Measurements from ENCODE around the gene MYO9B. TPM values are rescaled to one million over a fixed set of nuclear protein-coding genes. Genes with fewer than 3 reads are reported as not detected.

MYO9B gene
- total RNA-seq, 1 experiment from 2014 or later: 85.4 TPM

DNA sequence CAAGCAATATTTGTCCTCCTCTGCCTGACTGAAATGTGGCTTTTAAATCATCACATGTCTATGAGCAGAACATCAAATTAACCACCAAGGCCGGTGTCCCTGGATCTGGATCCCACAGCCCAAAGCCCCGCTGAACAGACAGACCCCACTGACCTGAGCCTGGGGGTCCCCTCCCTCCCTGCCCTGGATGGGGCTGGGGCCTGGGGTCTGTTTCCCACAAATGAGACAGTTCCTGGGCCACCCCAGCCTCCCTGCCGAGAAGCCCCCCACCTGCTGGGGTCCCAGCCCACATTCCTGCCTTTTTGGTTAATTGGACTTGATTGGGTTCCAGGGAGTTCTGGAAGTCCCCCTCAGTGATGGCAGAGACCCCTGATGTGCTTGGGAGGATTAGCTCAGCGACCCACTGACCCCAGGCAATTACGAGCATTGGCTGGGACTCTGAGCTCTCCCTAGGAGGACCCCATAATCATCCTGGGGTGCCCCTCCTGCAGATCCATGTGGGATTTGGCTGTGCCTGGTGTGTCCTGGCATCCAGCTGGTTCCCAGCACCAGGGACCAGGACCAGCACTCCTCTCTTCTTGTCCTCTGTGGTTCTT is 29.6 kb upstream of the MYO9B start:
- no peak for DNase-seq (ENCODE audit: low spot score)
- H3K27me3 ChIP-seq (replicated peaks; ENCODE audit: insufficient read depth, low read depth, low read length, poor library complexity): no peaks in the 10 kb centered on the region
- H3K9me3 ChIP-seq (ENCODE audit: low read depth, low read length, poor library complexity, severe bottlenecking): no peaks in the 10 kb centered on the region
- POLR2A ChIA-PET (ENCODE audit: low non-redundant PET): no interaction called here
- no TSS peak for BruUV-seq (replicated peaks)
- intact Hi-C loops (cut with micrococcal nuclease; ENCODE audit: unreplicated experiment): no loop called here
- CTCF ChIA-PET: interaction anchor here (0.5 kb wide), 1 partner anchor 813 kb away, joined by 6 read pairs; no protein-coding TSS in a partner anchor
- peaks cover 19% of the 10 kb centered on the region for H3K36me3 ChIP-seq (ENCODE audit: insufficient read depth, low read length, poor library complexity, severe bottlenecking)
- no peak overlapping the region for H3K27ac ChIP-seq (ENCODE audit: low read depth, low read length, poor library complexity, severe bottlenecking)
- TF ChIP-seq, protein P1, sequence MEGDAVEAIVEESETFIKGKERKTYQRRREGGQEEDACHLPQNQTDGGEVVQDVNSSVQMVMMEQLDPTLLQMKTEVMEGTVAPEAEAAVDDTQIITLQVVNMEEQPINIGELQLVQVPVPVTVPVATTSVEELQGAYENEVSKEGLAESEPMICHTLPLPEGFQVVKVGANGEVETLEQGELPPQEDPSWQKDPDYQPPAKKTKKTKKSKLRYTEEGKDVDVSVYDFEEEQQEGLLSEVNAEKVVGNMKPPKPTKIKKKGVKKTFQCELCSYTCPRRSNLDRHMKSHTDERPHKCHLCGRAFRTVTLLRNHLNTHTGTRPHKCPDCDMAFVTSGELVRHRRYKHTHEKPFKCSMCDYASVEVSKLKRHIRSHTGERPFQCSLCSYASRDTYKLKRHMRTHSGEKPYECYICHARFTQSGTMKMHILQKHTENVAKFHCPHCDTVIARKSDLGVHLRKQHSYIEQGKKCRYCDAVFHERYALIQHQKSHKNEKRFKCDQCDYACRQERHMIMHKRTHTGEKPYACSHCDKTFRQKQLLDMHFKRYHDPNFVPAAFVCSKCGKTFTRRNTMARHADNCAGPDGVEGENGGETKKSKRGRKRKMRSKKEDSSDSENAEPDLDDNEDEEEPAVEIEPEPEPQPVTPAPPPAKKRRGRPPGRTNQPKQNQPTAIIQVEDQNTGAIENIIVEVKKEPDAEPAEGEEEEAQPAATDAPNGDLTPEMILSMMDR (conservative IDR thresholded peaks at IDR 0.05; ENCODE audit: low read depth, low read length): no peak
- TF ChIP-seq EZH2 (IDR thresholded peaks at IDR 0.05; ENCODE audit: borderline replicate concordance, low read depth, low read length, poor library complexity, severe bottlenecking): no peak
- no peaks in the 10 kb centered on the region for H3K4me1 ChIP-seq (ENCODE audit: insufficient read depth, low read length, poor library complexity, severe bottlenecking)
- H3K4me3 ChIP-seq (ENCODE audit: low read depth, low read length, poor library complexity, severe bottlenecking): no peak overlapping the region

DNA sequence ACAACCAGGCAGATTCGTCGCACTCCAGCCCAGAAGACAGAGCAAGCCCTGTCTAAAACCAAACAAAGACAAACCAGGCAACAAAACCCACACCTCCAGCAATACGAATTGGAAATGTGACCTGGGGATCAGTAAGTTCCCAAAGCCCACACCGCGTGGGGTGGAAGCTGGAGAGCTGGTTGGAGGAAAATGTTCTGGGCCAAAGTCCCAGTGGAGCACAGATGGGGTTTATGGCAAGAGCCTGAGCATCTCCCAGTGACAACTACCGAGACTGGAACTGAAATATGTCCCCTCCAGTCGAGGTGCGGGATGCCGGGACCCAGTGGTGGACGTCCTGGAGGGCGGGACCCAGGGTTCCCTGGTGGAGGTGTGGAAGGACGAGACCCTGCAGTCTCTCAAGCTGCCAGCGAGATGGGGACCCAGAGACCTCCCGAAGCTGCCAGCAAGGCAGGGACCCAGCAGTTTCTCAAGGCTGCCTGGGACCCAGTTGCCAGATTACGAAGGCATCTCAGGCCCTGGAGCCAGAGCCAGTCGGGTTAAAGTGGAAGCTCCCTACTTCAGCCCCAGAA is 26.6 kb upstream of the MYO9B start:
- no peaks in the 10 kb centered on the region for H3K27me3 ChIP-seq (replicated peaks; ENCODE audit: insufficient read depth, low read depth, low read length, poor library complexity)
- H3K9me3 ChIP-seq (ENCODE audit: low read depth, low read length, poor library complexity, severe bottlenecking): no peaks in the 10 kb centered on the region
- intact Hi-C loops (cut with micrococcal nuclease; ENCODE audit: unreplicated experiment): no loop called here
- no peak overlapping the region for H3K4me3 ChIP-seq (ENCODE audit: low read depth, low read length, poor library complexity, severe bottlenecking)
- TF ChIP-seq, protein P1 (conservative IDR thresholded peaks at IDR 0.05; ENCODE audit: low read depth, low read length): no peak
- TF ChIP-seq EZH2 (IDR thresholded peaks at IDR 0.05; ENCODE audit: borderline replicate concordance, low read depth, low read length, poor library complexity, severe bottlenecking): no peak
- H3K4me1 ChIP-seq (ENCODE audit: insufficient read depth, low read length, poor library complexity, severe bottlenecking): no peaks in the 10 kb centered on the region
- POLR2A ChIA-PET (ENCODE audit: low non-redundant PET): no interaction called here
- DNase-seq (ENCODE audit: low spot score): no peak
- peaks cover 47% of the 10 kb centered on the region for H3K36me3 ChIP-seq (ENCODE audit: insufficient read depth, low read length, poor library complexity, severe bottlenecking)
- CTCF ChIA-PET: no interaction called here
- BruUV-seq (replicated peaks): no TSS peak
- no peak overlapping the region for H3K27ac ChIP-seq (ENCODE audit: low read depth, low read length, poor library complexity, severe bottlenecking)

DNA sequence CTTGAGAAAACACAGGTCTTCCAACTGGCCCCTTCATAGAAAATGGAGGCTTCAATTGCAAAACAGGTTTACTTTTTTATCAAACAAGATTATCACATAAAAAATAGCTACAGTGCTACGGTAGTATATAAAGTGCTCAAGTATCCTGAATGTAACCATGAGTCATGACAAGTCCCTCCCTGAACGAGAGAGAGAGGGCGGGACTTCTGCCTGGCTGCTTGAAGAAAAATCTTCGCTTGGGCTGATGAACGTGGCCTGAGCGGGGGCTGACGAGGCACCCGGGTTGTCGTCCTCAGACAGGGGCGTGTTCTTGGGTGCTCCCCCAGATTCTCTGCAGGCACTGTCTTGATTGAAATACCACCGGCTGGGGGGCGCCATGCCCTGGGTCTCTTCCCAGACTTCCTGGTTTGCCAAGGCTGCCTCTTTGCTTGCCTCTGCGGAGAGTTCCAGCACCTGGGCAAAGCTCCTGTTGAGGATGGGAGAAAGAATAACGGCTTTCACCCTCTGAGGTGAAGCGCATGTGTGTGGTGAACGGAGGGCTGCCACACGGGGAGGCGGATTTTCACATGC is 25.8 kb upstream of the MYO9B start:
- BruUV-seq (replicated peaks): no TSS peak
- H3K9me3 ChIP-seq (ENCODE audit: low read depth, low read length, poor library complexity, severe bottlenecking): no peaks in the 10 kb centered on the region
- TF ChIP-seq EZH2 (IDR thresholded peaks at IDR 0.05; ENCODE audit: borderline replicate concordance, low read depth, low read length, poor library complexity, severe bottlenecking): no peak
- TF ChIP-seq, protein P1 (conservative IDR thresholded peaks at IDR 0.05; ENCODE audit: low read depth, low read length): no peak
- no peak overlapping the region for H3K27ac ChIP-seq (ENCODE audit: low read depth, low read length, poor library complexity, severe bottlenecking)
- no peaks in the 10 kb centered on the region for H3K27me3 ChIP-seq (replicated peaks; ENCODE audit: insufficient read depth, low read depth, low read length, poor library complexity)
- H3K4me1 ChIP-seq (ENCODE audit: insufficient read depth, low read length, poor library complexity, severe bottlenecking): no peaks in the 10 kb centered on the region
- H3K4me3 ChIP-seq (ENCODE audit: low read depth, low read length, poor library complexity, severe bottlenecking): no peak overlapping the region
- peaks cover 49% of the 10 kb centered on the region for H3K36me3 ChIP-seq (ENCODE audit: insufficient read depth, low read length, poor library complexity, severe bottlenecking)
- no peak for DNase-seq (ENCODE audit: low spot score)
- intact Hi-C loops (cut with micrococcal nuclease; ENCODE audit: unreplicated experiment): no loop called here
- CTCF ChIA-PET: no interaction called here
- POLR2A ChIA-PET (ENCODE audit: low non-redundant PET): interaction anchor here (0.6 kb wide), 1 partner anchor 809 kb away, joined by 19 read pairs; no protein-coding TSS in a partner anchor

Data from A673 (cell line).